ENCODE measurements around the gene IGFL4. TPM values are rescaled to one million over a fixed set of nuclear protein-coding genes. Genes with fewer than 3 reads are reported as not detected.

Gene IGFL4
- total and polyA plus RNA-seq, 9 of the 15 experiments (the other 6 are each of a cell fraction or from before 2014, with no cell fraction given): not detected

GRCh38 chr19:46014941-46015686 is 25.7 kb downstream of the IGFL4 start:
- ATAC-seq (peak; percentile 62), FAIRE-seq (no peak), DNase-seq (ENCODE audit: extremely low read depth in 1 of 4, low spot score in 3 of 4) (peak in 3 of 4 experiments; percentile 66 to 76 (median 73))
- Histone ChIP-seq H3K9me1 (ENCODE audit: control insufficient read depth, insufficient read depth, low read length) (no peaks in the 10 kb centered on the region), H3K27me3 (ENCODE audit: control insufficient read depth in 2 of 2, insufficient read depth in 2 of 2, low read length in 2 of 2) (no peaks in the 10 kb centered on the region), H3K9me3 (replicated peaks; ENCODE audit: control insufficient read depth, insufficient read depth, low read depth, low read length) (no peaks in the 10 kb centered on the region), H4K20me1 (replicated peaks; ENCODE audit: control insufficient read depth, insufficient read depth, low read length) (peaks cover 3% of the 10 kb centered on the region; the same call in 1 of the 2 replicates), H3K4me2 (ENCODE audit: insufficient read depth, low read length) (no peak overlapping the region), H3K9ac (ENCODE audit: insufficient read depth in 1 of 2, low read depth in 2 of 2, low read length in 2 of 2) (no peak overlapping the region), H2AFZ (ENCODE audit: low read depth, low read length) (no peak overlapping the region), H3K79me2 (ENCODE audit: control insufficient read depth, insufficient read depth, low read length) (no peaks in the 10 kb centered on the region), H3K4me1 (replicated peaks in 1 of 2; ENCODE audit: control insufficient read depth in 2 of 2, insufficient read depth in 2 of 2, low read length in 2 of 2) (peaks cover 2 to 27% of the 10 kb centered on the region in 2 experiments; a peak in 4 of 5 replicates), H3K36me3 (ENCODE audit: control insufficient read depth, insufficient read depth, low read length) (peaks cover 17% of the 10 kb centered on the region; the same call in 1 of the 3 replicates), H3K4me3 (no peak overlapping the region), H3K27ac (ENCODE audit: extremely low read depth, low read depth, low read length) (no peak overlapping the region)
- no TSS peak for BruUV-seq (replicated peaks)
- intact Hi-C loops (cut with micrococcal nuclease) (loop anchor here (5.0 kb wide), 1 partner anchor 198 kb away; the partner anchor contains the start of gene RSPH6A), in situ Hi-C loops (cut with MboI) (no loop called here)
- ChIA-PET POLR2A (no interaction called here), CTCF (ENCODE audit: low intra/inter-chr PET ratio) (interaction anchor here (0.7 kb wide), 1 partner anchor 197 kb away, joined by 4 read pairs; no protein-coding TSS in a partner anchor)
- TF ChIP-seq ZBTB12 (CRISPR knock-in tag; IDR thresholded peaks at IDR 0.05): no peak
- no peak for TF ChIP-seq PCBP2 (IDR thresholded peaks at IDR 0.05; ENCODE audit: low read depth, low read length, poor library complexity, severe bottlenecking)
- TF ChIP-seq TARDBP (IDR thresholded peaks at IDR 0.05): no peak
- TF ChIP-seq OTX1 (CRISPR knock-in tag; IDR thresholded peaks at IDR 0.05): no peak
- no peak for TF ChIP-seq MCM3 (IDR thresholded peaks at IDR 0.05)
- TF ChIP-seq MTF1 (CRISPR knock-in tag; IDR thresholded peaks at IDR 0.05; ENCODE audit: borderline replicate concordance): no peak
- no peak for TF ChIP-seq TFAM (CRISPR knock-in tag; conservative IDR thresholded peaks at IDR 0.05)
- TF ChIP-seq CLOCK (CRISPR knock-in tag; IDR thresholded peaks at IDR 0.05; ENCODE audit: borderline replicate concordance): no peak
- no peak for TF ChIP-seq ZFP36 (IDR thresholded peaks at IDR 0.05; ENCODE audit: low read depth, low read length, partially characterized antibody)
- no peak for TF ChIP-seq SRSF1 (IDR thresholded peaks at IDR 0.05; ENCODE audit: low read depth, low read length)
- no peak for TF ChIP-seq RFX5 (IDR thresholded peaks at IDR 0.05; ENCODE audit: low read depth, low read length)
- TF ChIP-seq XRCC5 (IDR thresholded peaks at IDR 0.05; ENCODE audit: low read depth, low read length): no peak
- no peak for TF ChIP-seq KAT7 (CRISPR knock-in tag; IDR thresholded peaks at IDR 0.05; ENCODE audit: borderline replicate concordance)
- no peak for TF ChIP-seq ZNF644 (tag; IDR thresholded peaks at IDR 0.05; ENCODE audit: low read depth)
- WGBS (ENCODE audit: insufficient coverage, low coverage, missing lambda C conversion rate): 94% methylated on average over 36 of the region's 74 CpGs
